VCaP (cell line): ENCODE data around the gene ERCC6.
A peak's percentile ranks its signal among the peaks of the same experiment; 100 is the strongest.

Source experiments
- H3K27ac ChIP-seq: fragments of 450-650 bp; 2 replicates; pipeline ENCODE4 v1.5.1; 2017
- TF ChIP-seq, protein P1 (sequence below): fragments of 450-650 bp; conservative IDR thresholded peaks from 2 replicates; pipeline ENCODE4 v1.5.1; 2017; ENCODE audit warnings: mild to moderate bottlenecking, moderate library complexity

The ERCC6 gene

DNA sequence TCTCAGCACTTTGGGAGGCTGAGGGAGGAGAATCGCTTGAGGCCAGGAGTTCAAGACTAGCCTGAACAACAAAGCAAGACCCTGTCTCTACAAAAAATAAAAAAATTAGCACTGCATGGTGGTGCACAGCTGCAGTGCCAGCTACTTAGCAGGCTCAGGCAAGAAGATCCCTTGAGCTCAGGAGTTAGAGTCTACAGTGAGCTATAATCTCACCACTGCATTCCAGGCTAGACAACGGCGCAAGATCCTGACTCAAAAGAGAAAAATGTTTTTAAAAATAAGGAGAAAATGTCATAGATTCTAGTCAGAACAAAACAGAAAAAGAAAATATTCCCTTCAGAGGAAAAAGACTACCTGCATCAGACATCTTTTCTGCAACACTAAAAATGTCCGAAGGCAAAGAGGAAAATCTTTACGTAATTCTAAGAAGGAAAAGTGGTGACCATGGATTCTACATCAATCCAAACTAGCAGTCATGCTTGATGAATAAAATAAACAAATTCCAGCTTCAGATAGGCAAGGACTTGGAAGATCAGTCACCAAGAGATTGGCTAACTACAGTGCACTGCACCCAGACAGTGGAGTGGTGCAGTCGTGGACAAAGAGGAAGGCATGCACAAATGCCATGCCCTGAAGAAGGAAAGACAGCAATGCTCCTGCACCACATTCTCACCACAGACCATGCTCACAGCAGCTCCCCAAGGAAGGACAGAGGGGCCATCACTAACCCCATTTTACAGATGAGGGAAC is 54.3 kb downstream of the ERCC6 start:
- peak overlapping the region; percentile 80; the same call in 1 of the 2 replicates for H3K27ac ChIP-seq
- TF ChIP-seq, protein P1, sequence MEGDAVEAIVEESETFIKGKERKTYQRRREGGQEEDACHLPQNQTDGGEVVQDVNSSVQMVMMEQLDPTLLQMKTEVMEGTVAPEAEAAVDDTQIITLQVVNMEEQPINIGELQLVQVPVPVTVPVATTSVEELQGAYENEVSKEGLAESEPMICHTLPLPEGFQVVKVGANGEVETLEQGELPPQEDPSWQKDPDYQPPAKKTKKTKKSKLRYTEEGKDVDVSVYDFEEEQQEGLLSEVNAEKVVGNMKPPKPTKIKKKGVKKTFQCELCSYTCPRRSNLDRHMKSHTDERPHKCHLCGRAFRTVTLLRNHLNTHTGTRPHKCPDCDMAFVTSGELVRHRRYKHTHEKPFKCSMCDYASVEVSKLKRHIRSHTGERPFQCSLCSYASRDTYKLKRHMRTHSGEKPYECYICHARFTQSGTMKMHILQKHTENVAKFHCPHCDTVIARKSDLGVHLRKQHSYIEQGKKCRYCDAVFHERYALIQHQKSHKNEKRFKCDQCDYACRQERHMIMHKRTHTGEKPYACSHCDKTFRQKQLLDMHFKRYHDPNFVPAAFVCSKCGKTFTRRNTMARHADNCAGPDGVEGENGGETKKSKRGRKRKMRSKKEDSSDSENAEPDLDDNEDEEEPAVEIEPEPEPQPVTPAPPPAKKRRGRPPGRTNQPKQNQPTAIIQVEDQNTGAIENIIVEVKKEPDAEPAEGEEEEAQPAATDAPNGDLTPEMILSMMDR = no peak

DNA sequence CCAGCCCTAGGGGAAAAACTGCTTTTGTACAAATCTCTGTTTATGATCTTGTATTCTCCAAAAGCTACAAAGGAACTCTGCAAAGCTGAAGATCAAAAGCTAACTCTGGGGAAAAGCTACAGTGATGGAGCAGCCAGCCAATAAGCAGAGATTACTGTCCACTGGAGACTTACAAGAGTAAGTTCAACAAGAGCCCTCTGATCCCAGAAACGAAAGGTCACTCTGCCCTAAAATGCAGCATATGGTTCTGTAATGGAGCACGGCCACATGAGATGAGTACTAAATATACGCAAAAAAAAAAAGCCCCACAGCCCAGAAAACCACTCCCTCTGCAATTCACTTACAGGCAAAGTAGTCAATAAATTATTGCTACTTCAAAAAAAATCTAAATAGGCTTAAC is 60.1 kb downstream of the ERCC6 start:
- H3K27ac ChIP-seq = no peak overlapping the region
- TF ChIP-seq, protein P1 = no peak

- TF ChIP-seq, protein P1 = no peak
- no peak overlapping the region for H3K27ac ChIP-seq
Measured at GRCh38 chr10:49474901-49475300, 64.0 kb downstream of the ERCC6 start.

GRCh38 chr10:49471532-49471931 is 67.4 kb downstream of the ERCC6 start:
- TF ChIP-seq, protein P1 = no peak
- no peak overlapping the region for H3K27ac ChIP-seq

GRCh38 chr10:49465736-49466135 is 73.2 kb downstream of the ERCC6 start:
- TF ChIP-seq, protein P1 = no peak
- no peak overlapping the region for H3K27ac ChIP-seq
